Natural killer cell (primary cell): ENCODE measurements around the gene ZNF709. TPM values are rescaled to one million over a fixed set of nuclear protein-coding genes. Genes with fewer than 3 reads are reported as not detected.
A peak's percentile ranks its signal among the peaks of the same experiment; 100 is the strongest.

Experiments used
- ATAC-seq, 3 donors: fragments of 150-1000 bp in 2 of 3; fragments of 200-7000 bp in 1 of 3; cut with Tn5 transposase; 1 replicate in 1 of 3; 2 replicates in 2 of 3; pipeline ENCODE4 v1.10.0; 2021; ENCODE audit warnings: mild to moderate bottlenecking in 2 of 3, moderate library complexity in 2 of 3
- DNase-seq, 2 donors: peaks; one replicate each; pipeline versions ENCODE4 v3.0.0 to v3.0.0-alpha.2; 2013 to 2021; ENCODE audit warnings: mixed read lengths in 1 of 2
- H3K27ac ChIP-seq: one replicate; pipeline ENCODE4 v1.5.1; 2013; ENCODE audit warnings: mild to moderate bottlenecking, low read length
- H3K27me3 ChIP-seq: one replicate; pipeline ENCODE4 v1.6.1; 2013; ENCODE audit warnings: low read length; ENCODE audit not compliant: control insufficient read depth, insufficient read depth
- H3K36me3 ChIP-seq: one replicate; pipeline ENCODE4 v1.6.1; 2013; ENCODE audit warnings: low read length; ENCODE audit not compliant: control insufficient read depth, insufficient read depth
- H3K4me1 ChIP-seq: one replicate; pipeline ENCODE4 v1.6.1; 2013; ENCODE audit warnings: low read length; ENCODE audit not compliant: control insufficient read depth, insufficient read depth
- H3K4me3 ChIP-seq: one replicate; pipeline ENCODE4 v1.5.1; 2013; ENCODE audit warnings: low read length
- H3K9me3 ChIP-seq: one replicate; pipeline ENCODE4 v1.6.1; 2013; ENCODE audit warnings: low read length; ENCODE audit not compliant: control insufficient read depth, insufficient read depth
- H3K27ac Mint-ChIP-seq, 2 donors: one replicate each; pipeline ENCODE4 v1.8.0; 2022; ENCODE audit warnings: mild to moderate bottlenecking in 2 of 2, mixed read lengths in 2 of 2, moderate library complexity in 1 of 2
- H3K27me3 Mint-ChIP-seq, 2 donors: one replicate each; pipeline ENCODE4 v1.8.0; 2022; ENCODE audit warnings: low read depth in 2 of 2, mixed read lengths in 2 of 2
- H3K36me3 Mint-ChIP-seq: one replicate; pipeline ENCODE4 v1.8.0; 2022; ENCODE audit warnings: mixed read lengths
- H3K4me1 Mint-ChIP-seq, 2 donors: one replicate each; pipeline ENCODE4 v1.8.0; 2022; ENCODE audit warnings: mixed read lengths in 2 of 2
- H3K4me3 Mint-ChIP-seq: one replicate; pipeline ENCODE4 v1.8.0; 2022; ENCODE audit warnings: mild to moderate bottlenecking, moderate library complexity, mixed read lengths
- H3K9me3 Mint-ChIP-seq, 2 donors: one replicate each; pipeline ENCODE4 v1.8.0; 2022; ENCODE audit warnings: mixed read lengths in 2 of 2
- CTCF ChIP-seq: fragments of 200-600 bp; IDR thresholded peaks from one replicate; pipeline ENCODE4 v1.8.0; 2022; ENCODE audit warnings: antibody characterized with exemption
- whole genome bisulfite sequencing: methylation state at CpG from one replicate; pipeline ENCODE4 v1.1.7; 2013; ENCODE audit warnings: missing lambda C conversion rate; ENCODE audit not compliant: insufficient coverage; 5-methylcytosine and 5-hydroxymethylcytosine counted together
- intact Hi-C: fragments of 100-400 bp; cut with micrococcal nuclease; formaldehyde crosslinking; loops from one replicate; pipeline ENCODE4 v1.14.2; 2022
- total RNA-seq, 4 donors: library from RNA; stranded (reverse); fragments of 120-200 nt in 1 of 4; gene quantifications; one replicate each; pipeline versions ENCODE4 v1.2.3 to v1.2.4, GENCODE V29; 2013 to 2022

Gene ZNF709
- total RNA-seq, 3 donors from 2014 or later (not counting 1 experiment from before 2014, with no cell fraction given), result 4.1 to 4.7 (median 4.1) TPM

- Histone ChIP-seq H3K9me3 (peaks cover 77% of the 10 kb centered on the region), H3K36me3 (peaks cover 18% of the 10 kb centered on the region), H3K27ac (no peak overlapping the region), H3K27me3 (no peaks in the 10 kb centered on the region), H3K4me3 (no peak overlapping the region), H3K4me1 (no peaks in the 10 kb centered on the region)
- Mint-ChIP-seq H3K9me3 (peaks cover 14 to 22% of the 10 kb centered on the region in 2 donors), H3K27me3 (no peaks in the 10 kb centered on the region), H3K4me3 (no peak overlapping the region), H3K36me3 (peaks cover 72% of the 10 kb centered on the region), H3K4me1 (no peaks in the 10 kb centered on the region), H3K27ac (no peak overlapping the region)
- intact Hi-C loops, result no loop called here
- no peak for ATAC-seq
- no peak for DNase-seq
- no peak for TF ChIP-seq CTCF
- WGBS, result 89% methylated on average over 6 of the region's 6 CpGs
Observed at GRCh38 chr19:12521996-12522395, 37.4 kb upstream of the ZNF709 start.

DNA sequence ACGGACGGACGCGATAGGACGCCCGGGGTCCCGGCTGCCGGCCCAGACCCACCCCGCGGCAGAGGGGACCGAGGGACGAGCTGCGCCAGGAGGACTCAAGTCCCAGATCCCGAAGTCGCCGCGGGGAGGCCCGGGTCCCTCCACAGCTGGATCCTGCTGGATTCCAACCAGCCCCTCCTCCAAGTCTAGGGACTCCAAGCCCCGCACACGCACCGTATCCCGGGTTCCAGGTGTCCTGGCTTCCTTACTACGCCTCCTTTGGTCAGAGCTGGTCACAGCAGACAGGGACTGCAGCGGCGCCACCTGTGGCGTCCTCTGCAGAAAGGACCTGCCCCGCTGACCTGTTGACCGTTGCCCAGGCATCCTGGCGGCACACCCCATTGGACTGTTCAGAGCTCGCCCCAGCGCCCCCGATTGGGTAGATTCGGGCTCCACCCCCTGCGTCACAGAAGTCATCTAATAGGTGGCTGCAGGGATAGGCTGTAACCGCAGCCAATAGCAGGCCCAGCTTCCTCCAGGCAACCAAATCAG lies 29.0 kb upstream of the ZNF709 start:
- intact Hi-C loops, result no loop called here
- no peak for ATAC-seq
- Histone ChIP-seq H3K9me3 (peaks cover 40% of the 10 kb centered on the region), H3K4me3 (no peak overlapping the region), H3K27ac (no peak overlapping the region), H3K4me1 (no peaks in the 10 kb centered on the region), H3K36me3 (no peaks in the 10 kb centered on the region), H3K27me3 (no peaks in the 10 kb centered on the region)
- H3K9me3 Mint-ChIP-seq, result peaks cover 3 to 11% of the 10 kb centered on the region in 2 donors
- WGBS, result 23% methylated on average over 35 of the region's 35 CpGs
- no peak overlapping the region for H3K4me3 Mint-ChIP-seq
- no peak overlapping the region for H3K27ac Mint-ChIP-seq
- DNase-seq, result no peak
- peaks cover 8 to 10% of the 10 kb centered on the region in 2 donors for H3K4me1 Mint-ChIP-seq
- TF ChIP-seq CTCF, result no peak
- H3K36me3 Mint-ChIP-seq, result peaks cover 14% of the 10 kb centered on the region
- H3K27me3 Mint-ChIP-seq, result peaks cover 4 to 16% of the 10 kb centered on the region in 2 donors

- Mint-ChIP-seq H3K36me3 (no peaks in the 10 kb centered on the region), H3K27me3 (no peaks in the 10 kb centered on the region), H3K9me3 (no peaks in the 10 kb centered on the region), H3K4me1 (peaks cover 11 to 15% of the 10 kb centered on the region in 2 donors), H3K4me3 (peak overlapping the region; percentile 30), H3K27ac (peak overlapping the region in 1 of 2 donors; percentile 10)
- Histone ChIP-seq H3K27me3 (no peaks in the 10 kb centered on the region), H3K4me3 (no peak overlapping the region), H3K27ac (no peak overlapping the region), H3K9me3 (no peaks in the 10 kb centered on the region), H3K36me3 (no peaks in the 10 kb centered on the region), H3K4me1 (peaks cover 9% of the 10 kb centered on the region)
- intact Hi-C loops, result no loop called here
- no peak for TF ChIP-seq CTCF
- ATAC-seq, result no peak
- DNase-seq, result no peak
- WGBS, result 96% methylated on average over 3 of the region's 4 CpGs
Observed at GRCh38 chr19:12497032-12497431, 12.4 kb upstream of the ZNF709 start.

DNA sequence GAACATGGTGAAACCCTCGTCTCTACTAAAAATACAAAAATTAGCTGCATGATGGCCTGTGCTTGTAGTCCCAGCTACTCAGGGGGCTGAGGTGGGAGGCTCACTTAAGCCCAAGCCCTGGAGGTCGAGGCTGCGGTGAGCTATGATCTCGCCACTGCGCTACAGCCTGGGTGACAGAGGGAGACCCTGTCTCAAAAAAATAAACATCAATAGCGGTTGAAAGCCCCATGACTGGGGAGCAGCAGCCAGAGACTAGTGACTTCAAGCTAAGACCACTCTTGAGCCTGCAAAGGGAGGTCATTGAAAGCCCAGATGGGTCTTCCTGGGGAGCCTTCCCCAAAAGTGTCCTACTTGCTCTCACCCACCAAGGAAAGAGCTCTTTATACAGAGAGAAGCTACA lies 11.9 kb upstream of the ZNF709 start:
- H3K9me3 Mint-ChIP-seq, result no peaks in the 10 kb centered on the region
- no peaks in the 10 kb centered on the region for H3K36me3 Mint-ChIP-seq
- H3K27me3 Mint-ChIP-seq, result no peaks in the 10 kb centered on the region
- ATAC-seq (no peak), DNase-seq (no peak)
- Histone ChIP-seq H3K27ac (no peak overlapping the region), H3K27me3 (no peaks in the 10 kb centered on the region), H3K36me3 (no peaks in the 10 kb centered on the region), H3K4me1 (peaks cover 9% of the 10 kb centered on the region), H3K9me3 (no peaks in the 10 kb centered on the region), H3K4me3 (no peak overlapping the region)
- H3K4me1 Mint-ChIP-seq, result peaks cover 11 to 15% of the 10 kb centered on the region in 2 donors
- TF ChIP-seq CTCF, result no peak
- intact Hi-C loops, result no loop called here
- 93% methylated on average over 6 of the region's 6 CpGs for WGBS
- H3K27ac Mint-ChIP-seq, result peak overlapping the region; percentile 66 to 90
- H3K4me3 Mint-ChIP-seq, result peak overlapping the region; percentile 87
